ENCODE results near the gene FAH.

GRCh38 chr15:80216911-80217310, 64.1 kb downstream of the FAH start:
- no peak for TF ChIP-seq CTCF (IDR thresholded peaks at IDR 0.05; ENCODE audit: low read depth, low read length)
- TF ChIP-seq POLR2A (IDR thresholded peaks at IDR 0.05; ENCODE audit: extremely low read depth, insufficient read length), result no peak
